Panc1 (cell line): ENCODE data around the gene ZNHIT3. TPM values are rescaled to one million over a fixed set of nuclear protein-coding genes. Genes with fewer than 3 reads are reported as not detected.

Source experiments
- ATAC-seq: fragments of 200-7000 bp; cut with Tn5 transposase; 2 replicates; pipeline ENCODE4 v1.9.1; 2020; ENCODE audit warnings: mild to moderate bottlenecking, moderate library complexity
- BruUV-seq: library from RNA; stranded (reverse); fragments of 400-500 nt; replicated peaks from 2 replicates; lab custom pipeline; 2021; lab: Mats Ljungman, UMichigan
- CTCF ChIA-PET: fragments of 300-600 bp; sonication (Branson Sonifier 250); formaldehyde crosslinking; loops from one replicate; lab custom pipeline; 2022; ENCODE audit warnings: antibody characterized with exemption; lab: Charles Lee
- POLR2A ChIA-PET: fragments of 300-600 bp; sonication (Branson Sonifier 250); formaldehyde crosslinking; loops from one replicate; lab custom pipeline; 2022; ENCODE audit warnings: antibody characterized with exemption; lab: Charles Lee
- DNase-seq: peaks from one replicate; pipeline ENCODE4 v3.0.0-alpha.2; 2010; ENCODE audit warnings: low read depth, low spot score
- H3K27ac ChIP-seq: 2 replicates; pipeline ENCODE4 v1.5.1; 2011; ENCODE audit warnings: mild to moderate bottlenecking, low read length, inconsistent platforms
- H3K27me3 ChIP-seq: fragments of 200-500 bp; sonication (Bioruptor generic); 2 replicates; pipeline ENCODE4 v1.6.0; 2014; ENCODE audit warnings: low read length, inconsistent platforms; ENCODE audit not compliant: control insufficient read depth, insufficient read depth
- H3K36me3 ChIP-seq: fragments of 200-500 bp; sonication (Bioruptor generic); 2 replicates; pipeline ENCODE4 v1.5.1; 2014; ENCODE audit warnings: inconsistent platforms, mild to moderate bottlenecking, low read length, moderate library complexity; ENCODE audit not compliant: control insufficient read depth, insufficient read depth
- H3K4me1 ChIP-seq: 2 replicates; pipeline ENCODE4 v1.5.1; 2011; ENCODE audit warnings: inconsistent platforms, mild to moderate bottlenecking, low read length, moderate library complexity; ENCODE audit not compliant: control insufficient read depth, insufficient read depth
- H3K4me3 ChIP-seq, 2 experiments: 2 replicates each; pipeline ENCODE4 v1.5.1; 2011 to 2012; ENCODE audit warnings: low read depth in 2 of 2, low read length in 2 of 2, mild to moderate bottlenecking in 2 of 2, inconsistent platforms in 1 of 2, moderate library complexity in 1 of 2
- H3K9me3 ChIP-seq: fragments of 200-500 bp; sonication (Bioruptor generic); 2 replicates; pipeline ENCODE4 v1.5.1; 2014; ENCODE audit warnings: low read depth, mild to moderate bottlenecking, inconsistent platforms, low read length, moderate library complexity; ENCODE audit not compliant: control insufficient read depth, insufficient read depth
- CTCF ChIP-seq: fragments of 450-650 bp; IDR thresholded peaks from 2 replicates; pipeline ENCODE4 v1.5.1; 2017; ENCODE audit warnings: mild to moderate bottlenecking
- POLR2AphosphoS5 ChIP-seq: IDR thresholded peaks from 2 replicates; pipeline ENCODE4 v1.6.1; 2012; ENCODE audit warnings: mild to moderate bottlenecking, low read depth, low read length, moderate library complexity
- REST ChIP-seq, 2 experiments: IDR thresholded peaks; 2 replicates each; pipeline ENCODE4 v1.6.1; 2011 to 2012; ENCODE audit warnings: low read depth in 2 of 2, control low read depth in 1 of 2, low read length in 1 of 2, mild to moderate bottlenecking in 1 of 2, moderate library complexity in 1 of 2; ENCODE audit not compliant: insufficient read depth in 1 of 2
- SIN3A ChIP-seq: IDR thresholded peaks from 2 replicates; pipeline ENCODE4 v1.6.1; 2012; ENCODE audit warnings: low read depth, mild to moderate bottlenecking, low read length, moderate library complexity, borderline replicate concordance; ENCODE audit not compliant: insufficient read depth
- TCF7L2 ChIP-seq: IDR thresholded peaks from 2 replicates; pipeline ENCODE4 v1.6.1; 2011; ENCODE audit warnings: mild to moderate bottlenecking, low read depth, low read length, inconsistent platforms
- in situ Hi-C: cut with HindIII; loops from 2 replicates; pipeline ENCODE4 v1.10.0; 2016; ENCODE audit warnings: low sequenced_read_pairs, low pct_unique_long_range_greater_than_20kb
- intact Hi-C: fragments of 100-400 bp; cut with micrococcal nuclease; formaldehyde crosslinking; loops from one replicate; pipeline ENCODE4 v1.10.0; 2022; ENCODE audit not compliant: unreplicated experiment
- total RNA-seq: library from RNA; stranded (reverse); gene quantifications from one replicate; pipeline ENCODE4 v1.2.1, GENCODE V29; 2021; ENCODE audit not compliant: unreplicated experiment

Gene ZNHIT3
- total RNA-seq, 1 experiment from 2014 or later = 16.8 TPM

DNA sequence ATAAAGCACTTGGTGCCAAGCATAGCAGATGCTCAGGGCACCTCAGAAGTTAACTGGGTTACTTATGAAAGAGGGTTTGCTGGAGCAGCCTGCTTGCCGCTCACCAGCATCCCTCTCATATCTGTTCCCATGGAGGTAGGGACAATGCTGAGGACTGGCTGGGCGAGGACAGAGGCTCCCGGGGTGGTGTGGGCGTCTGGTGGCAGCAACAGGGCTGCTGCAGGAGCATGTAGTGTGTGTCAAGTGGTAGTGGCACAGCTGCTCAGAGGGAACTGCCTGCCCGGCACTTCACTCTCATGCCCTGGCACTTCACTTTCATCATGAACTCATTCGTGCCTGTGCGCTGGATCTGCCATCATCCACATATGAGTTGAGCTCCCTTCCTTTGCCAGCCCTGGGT, 26.9 kb upstream of the ZNHIT3 start:
- Histone ChIP-seq H3K9me3 (no peaks in the 10 kb centered on the region), H3K36me3 (no peaks in the 10 kb centered on the region), H3K4me3 (no peak overlapping the region), H3K27me3 (peaks cover 2% of the 10 kb centered on the region; the same call in 1 of the 2 replicates), H3K4me1 (no peaks in the 10 kb centered on the region), H3K27ac (no peak overlapping the region)
- intact Hi-C loops (no loop called here), in situ Hi-C loops (no loop called here)
- TF ChIP-seq POLR2AphosphoS5 = no peak
- no peak for TF ChIP-seq TCF7L2
- no peak for TF ChIP-seq REST (IDR thresholded peaks at IDR 0.05; ENCODE audit: insufficient read depth in 1 of 2, low read depth in 2 of 2, low read length in 1 of 2)
- no peak for TF ChIP-seq SIN3A
- no peak for TF ChIP-seq CTCF
- POLR2A ChIA-PET = no interaction called here
- no TSS peak for BruUV-seq
- no peak for ATAC-seq
- no peak for DNase-seq
- CTCF ChIA-PET = no interaction called here

DNA sequence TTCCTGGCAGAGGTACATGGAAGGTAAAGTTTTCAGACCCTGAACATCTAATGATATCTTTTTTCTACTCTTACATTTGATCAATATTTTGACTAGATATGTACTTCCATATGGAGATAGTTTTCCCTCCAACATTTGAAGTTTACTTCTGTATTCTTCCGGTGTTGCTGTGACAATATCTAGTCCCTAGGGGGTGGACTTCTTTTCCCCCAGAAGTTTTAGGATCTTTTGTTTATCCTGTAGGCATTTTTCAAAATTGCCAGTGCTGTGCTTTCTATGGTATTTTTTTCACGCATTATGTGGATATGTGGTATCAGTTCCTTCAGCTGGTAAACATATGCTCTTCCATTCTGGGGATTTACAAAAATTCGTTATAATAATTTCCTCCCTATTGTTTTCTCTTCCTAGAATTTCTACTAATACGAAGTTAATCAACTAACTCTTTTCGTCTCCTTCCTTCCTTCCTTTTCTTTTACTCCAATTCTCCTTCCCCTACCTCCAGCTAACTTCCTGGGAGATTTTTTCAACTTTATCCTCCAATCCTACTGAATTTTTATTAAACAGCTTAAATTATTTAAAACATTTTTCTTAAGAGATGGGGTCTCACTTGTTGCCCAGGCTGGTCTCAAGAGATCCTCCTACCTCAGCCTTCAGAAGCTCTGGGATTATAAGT, 26.1 kb upstream of the ZNHIT3 start:
- no peak for DNase-seq
- in situ Hi-C loops = no loop called here
- POLR2A ChIA-PET = no interaction called here

More for the DNA sequence above, 26.1 kb upstream of the ZNHIT3 start:
- no peaks in the 10 kb centered on the region for H3K36me3 ChIP-seq
- CTCF ChIA-PET = no interaction called here
- peaks cover 2% of the 10 kb centered on the region; the same call in 1 of the 2 replicates for H3K27me3 ChIP-seq
- no peak overlapping the region for H3K27ac ChIP-seq
- H3K4me1 ChIP-seq = no peaks in the 10 kb centered on the region
- no peaks in the 10 kb centered on the region for H3K9me3 ChIP-seq
- intact Hi-C loops = no loop called here
- no peak overlapping the region for H3K4me3 ChIP-seq
- no TSS peak for BruUV-seq
- ATAC-seq = no peak
- no peak for TF ChIP-seq REST (IDR thresholded peaks at IDR 0.05; ENCODE audit: insufficient read depth in 1 of 2, low read depth in 2 of 2, low read length in 1 of 2)
- no peak for TF ChIP-seq POLR2AphosphoS5
- TF ChIP-seq SIN3A = no peak
- no peak for TF ChIP-seq TCF7L2
- TF ChIP-seq CTCF = no peak
